PC-3 (cell line): ENCODE results near the gene CALML6.

Source experiments
- EZH2 ChIP-seq: fragments of 300-600 bp; sonication (generic); IDR thresholded peaks from one replicate; pipeline ENCODE4 v1.6.1; 2017; ENCODE audit warnings: antibody characterized with exemption, mild to moderate bottlenecking, low read length; ENCODE audit not compliant: unreplicated experiment
- TF ChIP-seq, protein P1 (sequence below): fragments of 300-600 bp; sonication (generic); conservative IDR thresholded peaks from 2 replicates; pipeline ENCODE4 v1.5.1; 2017; ENCODE audit warnings: antibody characterized with exemption, low read depth, mild to moderate bottlenecking, low read length

- TF ChIP-seq, protein P1, sequence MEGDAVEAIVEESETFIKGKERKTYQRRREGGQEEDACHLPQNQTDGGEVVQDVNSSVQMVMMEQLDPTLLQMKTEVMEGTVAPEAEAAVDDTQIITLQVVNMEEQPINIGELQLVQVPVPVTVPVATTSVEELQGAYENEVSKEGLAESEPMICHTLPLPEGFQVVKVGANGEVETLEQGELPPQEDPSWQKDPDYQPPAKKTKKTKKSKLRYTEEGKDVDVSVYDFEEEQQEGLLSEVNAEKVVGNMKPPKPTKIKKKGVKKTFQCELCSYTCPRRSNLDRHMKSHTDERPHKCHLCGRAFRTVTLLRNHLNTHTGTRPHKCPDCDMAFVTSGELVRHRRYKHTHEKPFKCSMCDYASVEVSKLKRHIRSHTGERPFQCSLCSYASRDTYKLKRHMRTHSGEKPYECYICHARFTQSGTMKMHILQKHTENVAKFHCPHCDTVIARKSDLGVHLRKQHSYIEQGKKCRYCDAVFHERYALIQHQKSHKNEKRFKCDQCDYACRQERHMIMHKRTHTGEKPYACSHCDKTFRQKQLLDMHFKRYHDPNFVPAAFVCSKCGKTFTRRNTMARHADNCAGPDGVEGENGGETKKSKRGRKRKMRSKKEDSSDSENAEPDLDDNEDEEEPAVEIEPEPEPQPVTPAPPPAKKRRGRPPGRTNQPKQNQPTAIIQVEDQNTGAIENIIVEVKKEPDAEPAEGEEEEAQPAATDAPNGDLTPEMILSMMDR = no peak
- no peak for TF ChIP-seq EZH2
Measured at GRCh38 chr1:1966071-1966740, 51.1 kb downstream of the CALML6 start.
